Glutamatergic neuron (in vitro differentiated cells): Measurements from ENCODE around the gene NDUFS2. TPM values are rescaled to one million over a fixed set of nuclear protein-coding genes. Genes with fewer than 3 reads are reported as not detected.
A peak's percentile ranks its signal among the peaks of the same experiment; 100 is the strongest.

Experiments
- DNase-seq: peaks from one replicate; pipeline ENCODE4 v3.0.0; 2022
- H3K27ac Mint-ChIP-seq: one replicate; pipeline ENCODE4 v1.8.0; 2020; ENCODE audit warnings: mild to moderate bottlenecking, mixed read lengths, inconsistent platforms; ENCODE audit not compliant: unreplicated experiment
- H3K27me3 Mint-ChIP-seq: one replicate; pipeline ENCODE4 v1.8.0; 2020; ENCODE audit warnings: mild to moderate bottlenecking, moderate library complexity, mixed read lengths, inconsistent platforms; ENCODE audit not compliant: unreplicated experiment
- H3K36me3 Mint-ChIP-seq: one replicate; pipeline ENCODE4 v1.8.0; 2020; ENCODE audit warnings: mild to moderate bottlenecking, mixed read lengths, inconsistent platforms; ENCODE audit not compliant: unreplicated experiment
- H3K4me1 Mint-ChIP-seq: one replicate; pipeline ENCODE4 v1.8.0; 2020; ENCODE audit warnings: mild to moderate bottlenecking, low read depth, mixed read lengths, inconsistent platforms; ENCODE audit not compliant: unreplicated experiment
- H3K4me3 Mint-ChIP-seq: one replicate; pipeline ENCODE4 v1.8.0; 2020; ENCODE audit warnings: mild to moderate bottlenecking, mixed read lengths, inconsistent platforms; ENCODE audit not compliant: unreplicated experiment
- H3K9me3 Mint-ChIP-seq: one replicate; pipeline ENCODE4 v1.8.0; 2020; ENCODE audit warnings: mild to moderate bottlenecking, moderate library complexity, mixed read lengths, inconsistent platforms; ENCODE audit not compliant: unreplicated experiment
- total RNA-seq: library from RNA; stranded (reverse); fragmentation: NEBNext Ultra II Directional; extraction: Animal tissue kit (Norgen Biotek cat#: 25700); gene quantifications from one replicate; pipeline ENCODE4 v1.2.1, GENCODE V29; 2021; ENCODE audit not compliant: unreplicated experiment
- TF ChIP-seq, protein P1 (sequence below): fragments of 200-600 bp; sonication (generic); IDR thresholded peaks from one replicate; pipeline ENCODE4 v1.5.0; 2021; ENCODE audit not compliant: partially characterized antibody, unreplicated experiment

The NDUFS2 gene
- total RNA-seq, 1 donor from 2014 or later = 112 TPM

- no peak overlapping the region for H3K4me3 Mint-ChIP-seq
These were observed 40.5 kb upstream of the NDUFS2 start for GRCh38 chr1:161161652-161162051.

GRCh38 chr1:161162052-161162451, 40.1 kb upstream of the NDUFS2 start:
- Mint-ChIP-seq H3K27me3 (peaks cover 13% of the 10 kb centered on the region), H3K36me3 (no peaks in the 10 kb centered on the region), H3K4me1 (peaks cover 15% of the 10 kb centered on the region), H3K27ac (no peak overlapping the region), H3K9me3 (peaks cover 9% of the 10 kb centered on the region), H3K4me3 (peak overlapping the region; percentile 78)
- no peak for DNase-seq
- TF ChIP-seq, protein P1, sequence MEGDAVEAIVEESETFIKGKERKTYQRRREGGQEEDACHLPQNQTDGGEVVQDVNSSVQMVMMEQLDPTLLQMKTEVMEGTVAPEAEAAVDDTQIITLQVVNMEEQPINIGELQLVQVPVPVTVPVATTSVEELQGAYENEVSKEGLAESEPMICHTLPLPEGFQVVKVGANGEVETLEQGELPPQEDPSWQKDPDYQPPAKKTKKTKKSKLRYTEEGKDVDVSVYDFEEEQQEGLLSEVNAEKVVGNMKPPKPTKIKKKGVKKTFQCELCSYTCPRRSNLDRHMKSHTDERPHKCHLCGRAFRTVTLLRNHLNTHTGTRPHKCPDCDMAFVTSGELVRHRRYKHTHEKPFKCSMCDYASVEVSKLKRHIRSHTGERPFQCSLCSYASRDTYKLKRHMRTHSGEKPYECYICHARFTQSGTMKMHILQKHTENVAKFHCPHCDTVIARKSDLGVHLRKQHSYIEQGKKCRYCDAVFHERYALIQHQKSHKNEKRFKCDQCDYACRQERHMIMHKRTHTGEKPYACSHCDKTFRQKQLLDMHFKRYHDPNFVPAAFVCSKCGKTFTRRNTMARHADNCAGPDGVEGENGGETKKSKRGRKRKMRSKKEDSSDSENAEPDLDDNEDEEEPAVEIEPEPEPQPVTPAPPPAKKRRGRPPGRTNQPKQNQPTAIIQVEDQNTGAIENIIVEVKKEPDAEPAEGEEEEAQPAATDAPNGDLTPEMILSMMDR = no peak

More at GRCh38 chr1:161161652-161162051, 40.5 kb upstream of the NDUFS2 start:
- peaks cover 10% of the 10 kb centered on the region for H3K27me3 Mint-ChIP-seq
- no peak for DNase-seq
- TF ChIP-seq, protein P1 = no peak
- no peak overlapping the region for H3K27ac Mint-ChIP-seq
- peaks cover 14% of the 10 kb centered on the region for H3K4me1 Mint-ChIP-seq
- no peaks in the 10 kb centered on the region for H3K36me3 Mint-ChIP-seq
- H3K9me3 Mint-ChIP-seq = peaks cover 6% of the 10 kb centered on the region

GRCh38 chr1:161162806-161163205, 39.4 kb upstream of the NDUFS2 start:
- no peak for DNase-seq
- no peak overlapping the region for H3K27ac Mint-ChIP-seq
- TF ChIP-seq, protein P1 = no peak
- peak overlapping the region; percentile 6 for H3K4me3 Mint-ChIP-seq
- peaks cover 18% of the 10 kb centered on the region for H3K4me1 Mint-ChIP-seq
- peaks cover 13% of the 10 kb centered on the region for H3K27me3 Mint-ChIP-seq
- no peaks in the 10 kb centered on the region for H3K36me3 Mint-ChIP-seq
- H3K9me3 Mint-ChIP-seq = peaks cover 11% of the 10 kb centered on the region

DNA sequence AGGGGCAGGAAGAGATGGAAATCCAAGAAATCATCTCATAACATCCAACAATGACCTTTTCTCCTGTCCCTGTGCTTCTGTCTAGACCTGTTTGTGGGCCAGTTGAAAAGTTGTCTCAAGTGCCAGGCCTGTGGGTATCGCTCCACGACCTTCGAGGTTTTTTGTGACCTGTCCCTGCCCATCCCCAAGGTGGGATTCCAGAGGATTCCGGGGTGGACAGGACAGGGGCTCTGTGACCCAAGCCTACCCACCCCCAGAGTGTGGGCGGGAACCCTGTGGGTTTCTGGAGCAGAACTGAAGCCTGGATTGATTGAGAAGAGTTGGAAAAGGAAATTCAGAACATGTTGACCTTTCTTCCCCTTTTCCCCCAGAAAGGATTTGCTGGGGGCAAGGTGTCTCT, 38.4 kb upstream of the NDUFS2 start:
- Mint-ChIP-seq H3K4me1 (peaks cover 14% of the 10 kb centered on the region), H3K36me3 (no peaks in the 10 kb centered on the region), H3K4me3 (no peak overlapping the region), H3K27me3 (peaks cover 13% of the 10 kb centered on the region), H3K9me3 (peaks cover 10% of the 10 kb centered on the region), H3K27ac (no peak overlapping the region)
- no peak for DNase-seq
- TF ChIP-seq, protein P1 = no peak

GRCh38 chr1:161164901-161165610, 37.1 kb upstream of the NDUFS2 start:
- Mint-ChIP-seq H3K27ac (peak overlapping the region; percentile 35), H3K4me3 (peak overlapping the region; percentile 90), H3K4me1 (peaks cover 13% of the 10 kb centered on the region), H3K27me3 (peaks cover 10% of the 10 kb centered on the region), H3K36me3 (no peaks in the 10 kb centered on the region), H3K9me3 (peaks cover 11% of the 10 kb centered on the region)
- TF ChIP-seq, protein P1 = no peak
- no peak for DNase-seq
